ENCODE results near the gene PRPF40A.
"Not testable (repeated sequence)": the region's sequence is repeated elsewhere in the genome, so short reads cannot be mapped to it uniquely, and the experiment has no call there.

The PRPF40A gene

DNA sequence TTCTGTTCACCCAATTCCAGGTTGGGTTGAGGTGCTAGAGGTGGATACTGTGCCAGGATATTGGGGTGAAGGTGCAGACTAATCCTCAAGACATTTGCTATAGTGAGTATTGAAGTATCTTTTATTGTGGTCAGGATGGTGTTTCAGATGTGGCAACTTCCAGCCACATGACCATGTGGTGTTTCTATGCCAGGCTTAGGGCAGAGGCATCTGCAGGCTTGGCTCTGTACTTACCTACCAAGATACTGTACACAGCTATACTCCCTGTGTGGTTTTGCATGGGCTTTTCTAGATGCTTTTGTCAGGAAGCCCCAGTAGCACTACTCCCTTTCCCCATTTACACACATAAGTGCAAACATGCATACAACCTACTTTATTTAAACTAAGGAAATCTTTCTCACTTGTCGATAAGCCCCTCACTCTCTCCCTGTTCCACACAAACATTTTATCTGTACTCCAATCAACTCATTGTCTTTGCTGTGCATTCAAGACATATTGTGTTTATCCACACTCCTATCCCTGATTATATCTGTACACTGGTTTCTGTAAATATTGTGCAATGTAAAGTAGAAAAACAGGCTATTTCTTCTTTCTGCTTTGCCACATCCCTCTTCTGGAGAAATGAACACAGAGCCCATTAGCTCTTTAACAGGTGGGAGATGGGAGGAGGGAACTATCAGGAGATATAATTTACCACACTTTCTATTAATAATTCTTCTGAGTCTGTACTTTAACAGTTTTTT, 13.5 kb upstream of the PRPF40A start:
- TF ChIP-seq JUND (IDR thresholded peaks at IDR 0.05; ENCODE audit: low read depth): peak; percentile 76; the same call in 1 of the 2 replicates
- in situ Hi-C loops (cut with HindIII; ENCODE audit: low pct_unique_long_range_greater_than_20kb, low sequenced_read_pairs): no loop called here
- peak in 1 of 2 experiments; percentile 75 for DNase-seq (ENCODE audit: low read depth in 1 of 2, low spot score in 1 of 2)

- in situ Hi-C loops (cut with HindIII; ENCODE audit: low pct_unique_long_range_greater_than_20kb, low sequenced_read_pairs): no loop called here
- TF ChIP-seq JUND (IDR thresholded peaks at IDR 0.05; ENCODE audit: low read depth): no peak
Measured at GRCh38 chr2:152729844-152730243, 12.6 kb upstream of the PRPF40A start.

GRCh38 chr2:152723918-152724317, 6.7 kb upstream of the PRPF40A start:
- TF ChIP-seq JUND (IDR thresholded peaks at IDR 0.05; ENCODE audit: low read depth): no peak
- DNase-seq (ENCODE audit: low read depth in 1 of 2, low spot score in 1 of 2): no peak
- in situ Hi-C loops (cut with HindIII; ENCODE audit: low pct_unique_long_range_greater_than_20kb, low sequenced_read_pairs): no loop called here

More at GRCh38 chr2:152729844-152730243, 12.6 kb upstream of the PRPF40A start:
- no peak for DNase-seq (ENCODE audit: low read depth in 1 of 2, low spot score in 1 of 2)

DNA sequence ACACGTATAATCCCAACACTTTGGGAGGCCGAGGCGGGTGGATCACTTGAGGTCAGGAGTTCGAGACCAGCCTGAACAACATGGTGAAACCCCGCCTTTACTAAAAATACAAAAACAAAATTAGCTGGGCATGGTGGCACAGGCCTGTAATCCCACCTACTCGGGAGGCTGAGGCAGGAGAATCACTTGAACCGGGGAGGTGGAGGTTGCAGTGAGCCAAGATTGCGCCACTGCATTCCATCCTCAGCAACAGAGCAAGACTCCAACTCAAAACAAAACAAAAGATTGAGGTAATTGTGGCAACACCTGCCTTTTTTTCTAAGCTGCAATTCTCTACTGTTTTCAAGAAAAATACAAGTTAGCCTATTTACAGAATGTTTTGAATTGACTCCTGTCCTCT, 5.4 kb upstream of the PRPF40A start:
- in situ Hi-C loops (cut with HindIII; ENCODE audit: low pct_unique_long_range_greater_than_20kb, low sequenced_read_pairs); DNase-seq (ENCODE audit: low read depth in 1 of 2, low spot score in 1 of 2): not testable (repeated sequence)

DNA sequence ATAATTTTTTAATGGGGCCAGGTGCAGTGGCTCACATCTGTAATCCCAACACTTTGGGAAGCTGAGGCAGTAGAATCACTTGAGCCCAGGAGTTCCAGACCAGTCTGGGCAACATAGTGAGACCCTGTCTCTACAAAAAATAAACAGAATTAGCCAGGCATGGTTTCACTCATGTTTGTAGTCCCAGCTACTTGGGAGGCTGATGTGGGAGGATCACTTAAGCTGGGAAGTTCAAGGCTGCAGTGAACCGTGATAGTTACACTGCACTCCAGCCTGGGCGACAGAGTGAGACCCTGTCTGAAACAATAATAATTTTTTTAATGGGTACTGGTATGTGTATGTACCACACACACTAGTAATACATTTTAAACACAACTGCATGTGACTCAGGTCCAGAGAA, 3.5 kb upstream of the PRPF40A start:
- no peak for DNase-seq (ENCODE audit: low read depth in 1 of 2, low spot score in 1 of 2)
- in situ Hi-C loops (cut with HindIII; ENCODE audit: low pct_unique_long_range_greater_than_20kb, low sequenced_read_pairs): no loop called here
- TF ChIP-seq JUND (IDR thresholded peaks at IDR 0.05; ENCODE audit: low read depth): no peak

DNA sequence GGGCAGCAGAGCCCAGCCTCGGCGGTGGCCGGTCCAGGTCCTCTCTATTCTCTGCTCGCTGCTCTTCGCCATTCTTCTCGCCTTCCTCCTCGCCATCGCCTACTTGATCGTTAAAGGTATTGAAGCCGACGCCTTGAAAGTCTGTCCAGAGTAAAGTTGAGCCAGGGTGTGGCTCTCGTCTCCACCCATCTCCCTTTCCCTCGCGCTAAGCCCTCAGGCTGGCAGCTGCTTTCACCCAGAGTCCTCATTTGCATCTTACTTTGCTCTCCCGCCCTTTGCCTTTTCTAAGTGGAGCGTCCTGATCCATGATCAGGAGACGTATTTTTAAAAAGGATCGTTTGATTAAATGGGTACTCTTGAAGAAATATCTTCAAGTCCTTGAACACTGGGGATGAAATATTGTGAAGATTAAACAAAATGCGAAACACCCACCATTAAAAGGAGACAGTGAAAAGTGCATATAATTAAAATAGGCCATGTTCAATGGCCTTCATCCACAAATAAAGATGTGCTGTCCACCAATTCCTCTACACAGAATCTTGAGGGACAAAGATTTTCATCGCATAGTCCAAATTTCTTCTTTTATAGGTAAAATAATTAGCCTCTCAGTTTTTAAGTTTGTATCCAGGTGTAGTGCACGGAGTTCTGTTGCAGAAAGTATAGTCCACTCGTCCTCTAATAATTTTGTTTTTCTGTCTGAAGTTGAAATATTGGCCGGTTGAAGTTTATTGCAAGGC, 1.8 kb upstream of the PRPF40A start:
- in situ Hi-C loops (cut with HindIII; ENCODE audit: low pct_unique_long_range_greater_than_20kb, low sequenced_read_pairs): no loop called here
- DNase-seq (ENCODE audit: low read depth in 1 of 2, low spot score in 1 of 2): peak in 1 of 2 experiments; percentile 79

GRCh38 chr2:152718076-152718908, 1.0 kb upstream of the PRPF40A start, which contains the start of gene ARL6IP6:
Gene ARL6IP6 (plus strand): TSS chr2:152718620. CDS start chr2:152718625, 5 bp downstream.
- no peak for TF ChIP-seq JUND (IDR thresholded peaks at IDR 0.05; ENCODE audit: low read depth)
- in situ Hi-C loops (cut with HindIII; ENCODE audit: low pct_unique_long_range_greater_than_20kb, low sequenced_read_pairs): no loop called here
- peak; percentile 46 to 91 for DNase-seq (ENCODE audit: low read depth in 1 of 2, low spot score in 1 of 2)

More for the DNA sequence above, 1.8 kb upstream of the PRPF40A start:
- no peak for TF ChIP-seq JUND (IDR thresholded peaks at IDR 0.05; ENCODE audit: low read depth)

GRCh38 chr2:152716805-152717227, 445 bp downstream of the PRPF40A start:
- no peak for DNase-seq (ENCODE audit: low read depth in 1 of 2, low spot score in 1 of 2)
- in situ Hi-C loops (cut with HindIII; ENCODE audit: low pct_unique_long_range_greater_than_20kb, low sequenced_read_pairs): no loop called here
- no peak for TF ChIP-seq JUND (IDR thresholded peaks at IDR 0.05; ENCODE audit: low read depth)

GRCh38 chr2:152715854-152716428, 1.3 kb downstream of the PRPF40A start:
- peak in 1 of 2 experiments; percentile 52 for DNase-seq (ENCODE audit: low read depth in 1 of 2, low spot score in 1 of 2)
- in situ Hi-C loops (cut with HindIII; ENCODE audit: low pct_unique_long_range_greater_than_20kb, low sequenced_read_pairs): no loop called here

GRCh38 chr2:152715112-152715511, 2.1 kb downstream of the PRPF40A start:
- TF ChIP-seq JUND (IDR thresholded peaks at IDR 0.05; ENCODE audit: low read depth): no peak
- DNase-seq (ENCODE audit: low read depth in 1 of 2, low spot score in 1 of 2): no peak
- in situ Hi-C loops (cut with HindIII; ENCODE audit: low pct_unique_long_range_greater_than_20kb, low sequenced_read_pairs): no loop called here

More at GRCh38 chr2:152715854-152716428, 1.3 kb downstream of the PRPF40A start:
- TF ChIP-seq JUND (IDR thresholded peaks at IDR 0.05; ENCODE audit: low read depth): no peak

- TF ChIP-seq JUND (IDR thresholded peaks at IDR 0.05; ENCODE audit: low read depth): no peak
- DNase-seq (ENCODE audit: low read depth in 1 of 2, low spot score in 1 of 2): no peak
- in situ Hi-C loops (cut with HindIII; ENCODE audit: low pct_unique_long_range_greater_than_20kb, low sequenced_read_pairs): no loop called here
Measured at GRCh38 chr2:152710713-152711112, 6.5 kb downstream of the PRPF40A start.

- TF ChIP-seq JUND (IDR thresholded peaks at IDR 0.05; ENCODE audit: low read depth): no peak
- DNase-seq (ENCODE audit: low read depth in 1 of 2, low spot score in 1 of 2): no peak
- in situ Hi-C loops (cut with HindIII; ENCODE audit: low pct_unique_long_range_greater_than_20kb, low sequenced_read_pairs): no loop called here
Measured at GRCh38 chr2:152708742-152709141, 8.5 kb downstream of the PRPF40A start.

Measured in T47D (cell line).